LNCAP (cell line): ENCODE measurements around the gene SOX5.

Source experiments
- TF ChIP-seq, protein P1 (sequence below): fragments of 450-650 bp; IDR thresholded peaks from 2 replicates; pipeline ENCODE4 v1.5.1; 2017; ENCODE audit warnings: mild to moderate bottlenecking

SOX5 gene

DNA sequence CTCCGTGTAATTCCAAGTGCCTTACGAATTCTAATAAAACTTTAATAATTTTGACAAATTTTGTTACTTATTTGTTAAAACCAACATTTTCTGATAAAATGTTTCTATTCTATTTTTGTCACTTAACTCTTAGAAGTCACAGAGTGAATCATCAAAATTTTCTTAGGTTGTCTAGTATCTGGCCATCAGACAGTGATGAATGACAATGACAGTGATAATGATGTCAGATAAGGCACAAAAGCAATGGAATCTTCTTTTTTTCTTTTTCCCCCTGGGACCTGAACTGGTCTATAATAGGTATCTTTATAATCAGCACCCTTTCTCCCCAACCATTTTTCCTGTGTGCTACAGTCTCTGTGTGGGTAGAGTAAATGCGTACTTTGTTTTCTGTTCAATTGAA, 407.3 kb downstream of the SOX5 start:
- TF ChIP-seq, protein P1, sequence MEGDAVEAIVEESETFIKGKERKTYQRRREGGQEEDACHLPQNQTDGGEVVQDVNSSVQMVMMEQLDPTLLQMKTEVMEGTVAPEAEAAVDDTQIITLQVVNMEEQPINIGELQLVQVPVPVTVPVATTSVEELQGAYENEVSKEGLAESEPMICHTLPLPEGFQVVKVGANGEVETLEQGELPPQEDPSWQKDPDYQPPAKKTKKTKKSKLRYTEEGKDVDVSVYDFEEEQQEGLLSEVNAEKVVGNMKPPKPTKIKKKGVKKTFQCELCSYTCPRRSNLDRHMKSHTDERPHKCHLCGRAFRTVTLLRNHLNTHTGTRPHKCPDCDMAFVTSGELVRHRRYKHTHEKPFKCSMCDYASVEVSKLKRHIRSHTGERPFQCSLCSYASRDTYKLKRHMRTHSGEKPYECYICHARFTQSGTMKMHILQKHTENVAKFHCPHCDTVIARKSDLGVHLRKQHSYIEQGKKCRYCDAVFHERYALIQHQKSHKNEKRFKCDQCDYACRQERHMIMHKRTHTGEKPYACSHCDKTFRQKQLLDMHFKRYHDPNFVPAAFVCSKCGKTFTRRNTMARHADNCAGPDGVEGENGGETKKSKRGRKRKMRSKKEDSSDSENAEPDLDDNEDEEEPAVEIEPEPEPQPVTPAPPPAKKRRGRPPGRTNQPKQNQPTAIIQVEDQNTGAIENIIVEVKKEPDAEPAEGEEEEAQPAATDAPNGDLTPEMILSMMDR, result no peak

DNA sequence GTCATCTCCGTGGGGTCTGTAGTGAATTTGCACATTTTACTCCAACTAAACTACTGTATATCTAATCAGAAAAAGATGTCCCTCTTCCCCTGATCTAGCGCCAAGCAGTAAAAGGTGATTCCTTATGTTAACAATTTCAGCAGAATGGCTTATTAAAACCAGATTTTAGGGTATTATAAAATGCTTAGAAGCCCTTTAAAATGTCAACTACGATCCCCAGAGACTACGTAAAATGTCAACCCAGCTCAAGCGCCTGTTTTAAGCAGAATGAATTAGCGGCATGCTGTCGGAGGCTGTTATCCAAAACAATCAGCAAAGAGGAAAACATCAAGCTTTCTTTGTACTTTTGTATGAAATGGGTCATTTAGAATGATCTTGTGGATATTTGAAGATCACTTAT, 408.9 kb downstream of the SOX5 start:
- TF ChIP-seq, protein P1, result no peak

DNA sequence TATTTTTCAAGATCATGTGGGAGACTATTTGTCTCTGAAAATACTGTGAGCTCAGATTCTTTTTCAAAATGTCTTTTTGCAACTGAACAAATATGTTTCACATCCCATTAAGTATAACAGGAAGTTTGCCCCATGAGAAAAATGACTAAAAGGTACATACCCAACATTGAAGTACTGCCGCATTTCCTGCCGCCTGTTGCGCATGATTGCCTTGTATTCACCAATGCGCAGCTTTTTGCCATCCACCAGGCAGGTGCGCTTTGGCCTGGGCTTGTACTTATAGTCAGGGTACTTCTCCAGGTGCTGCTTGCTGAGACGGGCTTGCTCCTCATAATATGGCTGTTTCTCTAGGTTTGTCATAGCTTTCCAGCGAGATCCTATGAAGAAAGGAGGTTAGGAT, 413.2 kb downstream of the SOX5 start:
- TF ChIP-seq, protein P1, result no peak

DNA sequence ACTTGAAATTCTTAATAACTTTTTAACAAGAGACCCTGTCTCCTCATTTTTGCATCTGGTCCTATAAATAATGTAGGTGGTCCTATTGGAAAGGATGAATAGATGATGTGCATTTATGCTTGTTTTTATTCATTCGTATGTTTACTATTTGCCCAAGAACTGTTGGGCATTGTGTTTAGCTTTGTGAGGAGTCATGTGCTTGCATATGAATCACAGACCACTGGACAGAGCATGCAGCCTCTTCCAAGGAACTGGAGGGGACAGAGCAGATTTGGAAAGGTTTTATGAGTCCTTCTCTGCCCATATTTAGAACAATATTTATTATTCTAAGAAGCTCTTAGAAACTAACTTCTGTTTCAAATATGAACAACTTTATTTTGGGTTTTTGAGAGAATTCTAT, 414.0 kb downstream of the SOX5 start:
- TF ChIP-seq, protein P1, result no peak

DNA sequence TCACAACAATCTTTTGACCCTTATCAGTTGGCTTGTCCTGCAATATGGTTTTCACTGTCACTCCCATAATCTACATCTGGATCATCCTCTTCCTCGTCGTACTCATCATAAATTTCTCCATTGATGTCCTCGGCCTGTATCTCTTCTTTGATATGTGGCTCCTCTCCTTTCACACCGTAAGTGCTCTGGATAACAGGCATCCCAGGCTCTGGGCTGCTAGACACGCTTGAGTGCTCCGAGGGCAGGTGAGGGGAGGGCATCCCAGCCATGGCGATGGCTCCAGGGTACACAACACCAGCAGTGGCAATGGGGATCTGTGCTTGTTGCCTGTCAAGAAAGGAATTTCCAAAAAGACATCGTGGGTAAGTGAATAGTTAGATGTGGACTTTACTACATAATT, 415.3 kb downstream of the SOX5 start:
- TF ChIP-seq, protein P1, result no peak

DNA sequence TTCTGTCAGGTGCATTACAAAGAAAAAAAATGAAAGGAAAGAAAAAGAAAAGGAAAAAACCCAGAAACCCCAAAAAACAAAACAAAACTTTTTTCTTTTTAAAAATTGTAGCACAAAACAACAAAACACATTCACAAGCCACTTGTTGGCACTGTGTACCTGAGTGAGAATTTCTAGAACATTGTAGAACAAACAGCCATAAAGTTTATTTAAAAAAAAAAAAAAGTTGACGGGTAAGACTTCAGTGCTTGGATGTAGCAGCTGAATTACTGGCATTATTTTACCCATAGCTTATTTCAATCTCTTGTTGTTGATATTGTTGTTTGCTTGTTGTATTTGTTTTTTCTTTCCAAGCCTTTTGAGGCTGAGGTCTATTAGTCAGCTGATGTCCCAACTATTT, 415.8 kb downstream of the SOX5 start:
- TF ChIP-seq, protein P1, result no peak

DNA sequence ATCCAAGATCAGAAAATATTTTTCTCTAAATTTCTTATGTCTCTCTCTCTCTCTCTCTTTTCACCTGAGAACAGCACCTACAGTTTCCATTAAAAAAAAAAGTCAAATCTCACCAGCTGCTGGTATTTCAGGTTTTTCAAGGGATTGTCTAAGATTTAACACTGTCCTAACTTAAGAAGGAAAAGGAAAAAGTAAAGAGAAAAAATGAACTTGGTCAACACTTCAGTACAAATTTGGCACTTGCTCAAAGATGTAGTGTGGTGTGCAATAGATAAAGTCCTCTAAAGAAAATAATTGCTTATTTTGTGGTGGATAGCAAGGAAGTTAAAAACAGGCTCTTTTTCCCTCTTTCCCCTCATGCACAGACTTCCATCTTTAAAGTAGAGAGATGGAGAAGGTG, 416.2 kb downstream of the SOX5 start:
- TF ChIP-seq, protein P1, result no peak

DNA sequence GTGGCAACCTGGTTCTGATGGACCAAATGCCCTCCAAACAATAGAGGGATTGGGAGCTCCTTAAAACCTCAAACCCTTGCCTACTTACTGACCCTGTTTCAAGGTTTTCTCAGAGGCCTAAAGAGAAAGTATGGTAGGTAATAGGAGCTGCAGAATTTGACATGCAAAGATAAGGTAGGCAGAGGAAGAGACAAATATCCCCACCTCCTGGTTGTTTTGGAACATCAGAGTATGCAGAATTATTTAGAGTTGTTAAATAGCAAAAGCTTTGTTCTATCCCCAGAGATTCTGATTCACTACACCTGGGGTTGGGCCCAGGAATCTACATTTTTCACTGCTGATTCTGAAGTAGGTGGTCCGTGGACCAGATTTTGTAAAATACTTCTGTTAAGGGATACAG, 421.2 kb downstream of the SOX5 start:
- TF ChIP-seq, protein P1, result no peak
